ENCODE data around the gene CCL18. TPM values are rescaled to one million over a fixed set of nuclear protein-coding genes. Genes with fewer than 3 reads are reported as not detected.
"Not testable (repeated sequence)": the region's sequence is repeated elsewhere in the genome, so short reads cannot be mapped to it uniquely, and the experiment has no call there.

The CCL18 gene
- total RNA-seq, 2 experiments from 2014 or later: not detected

DNA sequence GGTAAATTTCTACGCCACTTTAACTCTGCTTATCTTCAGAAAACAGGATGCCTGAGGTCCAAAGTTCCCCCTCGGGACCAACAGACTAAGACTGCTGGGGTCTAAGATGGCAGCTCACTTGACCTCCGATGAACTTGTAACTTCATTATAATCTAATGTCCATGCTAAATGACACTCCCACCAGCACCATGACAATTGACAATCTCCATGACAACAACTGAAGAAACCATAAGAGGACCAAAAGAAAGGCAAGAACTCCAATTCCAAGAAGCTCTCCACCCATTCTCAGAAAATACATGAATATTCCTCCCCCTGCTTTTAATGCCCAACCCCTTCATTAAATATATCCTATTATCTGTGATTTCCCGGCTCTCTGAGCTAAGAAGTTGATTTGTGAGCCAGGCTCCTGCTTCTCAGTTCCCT, 47.0 kb downstream of the CCL18 start:
- no peaks in the 10 kb centered on the region for H3K9me2 ChIP-seq (ENCODE audit: insufficient read depth, low read length)
- ChIA-PET CTCF (ENCODE audit: unreplicated experiment) (no interaction called here), POLR2A (interaction anchor here (0.6 to 1.9 kb wide), 3 partner anchors 8 to 135 kb away, joined by 3 to 8 read pairs (median 3); no protein-coding TSS in a partner anchor)
- no peaks in the 10 kb centered on the region for H3K4me1 ChIP-seq (ENCODE audit: insufficient read depth, low read length, poor library complexity, severe bottlenecking)
- H3K4me3 ChIP-seq (ENCODE audit: low read depth, low read length, poor library complexity, severe bottlenecking): no peak overlapping the region
- H3K79me2 ChIP-seq (ENCODE audit: insufficient read depth, low read depth, low read length): no peaks in the 10 kb centered on the region
- BruUV-seq (replicated peaks): no TSS peak
- no peak for DNase-seq (ENCODE audit: low spot score)
- H3K36me3 ChIP-seq (ENCODE audit: insufficient read depth, low read length): no peaks in the 10 kb centered on the region
- H3K9me3 ChIP-seq (ENCODE audit: low read length): no peaks in the 10 kb centered on the region
- intact Hi-C loops (cut with micrococcal nuclease; ENCODE audit: unreplicated experiment): no loop called here
- no peak overlapping the region for H2AFZ ChIP-seq (ENCODE audit: low read length)
- H3K27ac ChIP-seq (ENCODE audit: low read depth, low read length, poor library complexity, severe bottlenecking): no peak overlapping the region
- no peaks in the 10 kb centered on the region for H4K20me1 ChIP-seq (ENCODE audit: insufficient read depth, low read length)
- H3K4me2 ChIP-seq (ENCODE audit: low read length): no peak overlapping the region
- TF ChIP-seq EZH2phosphoT487 (IDR thresholded peaks at IDR 0.05; ENCODE audit: borderline replicate concordance, low read depth, low read length): no peak
- TF ChIP-seq, protein P1, sequence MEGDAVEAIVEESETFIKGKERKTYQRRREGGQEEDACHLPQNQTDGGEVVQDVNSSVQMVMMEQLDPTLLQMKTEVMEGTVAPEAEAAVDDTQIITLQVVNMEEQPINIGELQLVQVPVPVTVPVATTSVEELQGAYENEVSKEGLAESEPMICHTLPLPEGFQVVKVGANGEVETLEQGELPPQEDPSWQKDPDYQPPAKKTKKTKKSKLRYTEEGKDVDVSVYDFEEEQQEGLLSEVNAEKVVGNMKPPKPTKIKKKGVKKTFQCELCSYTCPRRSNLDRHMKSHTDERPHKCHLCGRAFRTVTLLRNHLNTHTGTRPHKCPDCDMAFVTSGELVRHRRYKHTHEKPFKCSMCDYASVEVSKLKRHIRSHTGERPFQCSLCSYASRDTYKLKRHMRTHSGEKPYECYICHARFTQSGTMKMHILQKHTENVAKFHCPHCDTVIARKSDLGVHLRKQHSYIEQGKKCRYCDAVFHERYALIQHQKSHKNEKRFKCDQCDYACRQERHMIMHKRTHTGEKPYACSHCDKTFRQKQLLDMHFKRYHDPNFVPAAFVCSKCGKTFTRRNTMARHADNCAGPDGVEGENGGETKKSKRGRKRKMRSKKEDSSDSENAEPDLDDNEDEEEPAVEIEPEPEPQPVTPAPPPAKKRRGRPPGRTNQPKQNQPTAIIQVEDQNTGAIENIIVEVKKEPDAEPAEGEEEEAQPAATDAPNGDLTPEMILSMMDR (conservative IDR thresholded peaks at IDR 0.05; ENCODE audit: low read length): no peak

GRCh38 chr17:36112572-36112971, 48.5 kb downstream of the CCL18 start:
- ChIA-PET POLR2A (no interaction called here), CTCF (ENCODE audit: unreplicated experiment) (no interaction called here)
- BruUV-seq (replicated peaks): no TSS peak
- Histone ChIP-seq H3K4me2 (ENCODE audit: low read length) (no peak overlapping the region), H3K9me2 (ENCODE audit: insufficient read depth, low read length) (no peaks in the 10 kb centered on the region), H3K9me3 (ENCODE audit: low read length) (no peaks in the 10 kb centered on the region), H3K4me3 (ENCODE audit: low read depth, low read length, poor library complexity, severe bottlenecking) (no peak overlapping the region), H4K20me1 (ENCODE audit: insufficient read depth, low read length) (no peaks in the 10 kb centered on the region), H3K36me3 (ENCODE audit: insufficient read depth, low read length) (no peaks in the 10 kb centered on the region), H2AFZ (ENCODE audit: low read length) (no peak overlapping the region), H3K27ac (ENCODE audit: low read depth, low read length, poor library complexity, severe bottlenecking) (no peak overlapping the region), H3K4me1 (ENCODE audit: insufficient read depth, low read length, poor library complexity, severe bottlenecking) (no peaks in the 10 kb centered on the region), H3K79me2 (ENCODE audit: insufficient read depth, low read depth, low read length) (no peaks in the 10 kb centered on the region)
- intact Hi-C loops (cut with micrococcal nuclease; ENCODE audit: unreplicated experiment): loop anchor here (2.0 kb wide), 1 partner anchor 36 kb away; no protein-coding TSS in a partner anchor
- TF ChIP-seq, protein P1 (conservative IDR thresholded peaks at IDR 0.05; ENCODE audit: low read length): no peak
- no peak for TF ChIP-seq EZH2phosphoT487 (IDR thresholded peaks at IDR 0.05; ENCODE audit: borderline replicate concordance, low read depth, low read length)
- no peak for DNase-seq (ENCODE audit: low spot score)

GRCh38 chr17:36113131-36113530, 49.1 kb downstream of the CCL18 start:
- H3K36me3 ChIP-seq (ENCODE audit: insufficient read depth, low read length); H4K20me1 ChIP-seq (ENCODE audit: insufficient read depth, low read length); CTCF ChIA-PET (ENCODE audit: unreplicated experiment); BruUV-seq (replicated peaks); H3K4me3 ChIP-seq (ENCODE audit: low read depth, low read length, poor library complexity, severe bottlenecking); DNase-seq (ENCODE audit: low spot score); H3K9me3 ChIP-seq (ENCODE audit: low read length); H3K4me2 ChIP-seq (ENCODE audit: low read length); POLR2A ChIA-PET; H3K79me2 ChIP-seq (ENCODE audit: insufficient read depth, low read depth, low read length); H3K4me1 ChIP-seq (ENCODE audit: insufficient read depth, low read length, poor library complexity, severe bottlenecking); H3K27ac ChIP-seq (ENCODE audit: low read depth, low read length, poor library complexity, severe bottlenecking); H3K9me2 ChIP-seq (ENCODE audit: insufficient read depth, low read length); H2AFZ ChIP-seq (ENCODE audit: low read length): not testable (repeated sequence)
- intact Hi-C loops (cut with micrococcal nuclease; ENCODE audit: unreplicated experiment): loop anchor here (2.0 kb wide), 1 partner anchor 36 kb away; no protein-coding TSS in a partner anchor

DNA sequence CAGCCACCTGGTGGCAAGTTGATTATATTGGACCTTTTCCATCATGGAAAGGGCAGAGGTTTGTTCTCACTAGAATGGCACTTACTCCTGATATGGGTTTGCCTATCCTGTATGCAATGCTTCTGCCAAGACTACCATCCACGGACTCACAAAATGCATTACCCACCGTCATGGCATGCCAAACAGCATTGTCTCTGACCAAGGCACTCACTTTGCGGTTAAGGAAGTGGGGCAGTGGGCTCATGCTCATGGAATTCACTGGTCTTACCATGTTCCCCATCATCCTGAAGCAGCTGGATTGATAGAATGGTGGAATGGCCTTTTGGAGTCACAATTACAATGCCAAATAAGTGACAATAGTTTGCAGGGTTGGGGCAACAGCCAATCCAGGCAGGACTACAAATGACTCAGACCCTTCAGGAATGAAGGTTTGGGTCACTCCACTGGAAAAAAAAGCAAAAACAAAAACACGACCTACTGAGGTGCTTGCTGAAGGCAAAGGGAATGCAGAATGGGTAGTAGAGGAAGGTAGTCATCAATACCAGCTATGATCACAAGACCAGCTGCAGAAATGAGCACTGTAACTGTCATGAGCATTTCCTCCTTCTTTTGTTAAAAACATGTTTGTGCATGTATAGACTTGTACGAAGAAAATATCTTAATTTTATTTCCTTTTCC, 51.0 kb downstream of the CCL18 start:
- H3K4me1 ChIP-seq (ENCODE audit: insufficient read depth, low read length, poor library complexity, severe bottlenecking); H3K9me3 ChIP-seq (ENCODE audit: low read length); H3K79me2 ChIP-seq (ENCODE audit: insufficient read depth, low read depth, low read length); intact Hi-C loops (cut with micrococcal nuclease; ENCODE audit: unreplicated experiment); H3K27ac ChIP-seq (ENCODE audit: low read depth, low read length, poor library complexity, severe bottlenecking); H3K36me3 ChIP-seq (ENCODE audit: insufficient read depth, low read length); H3K4me3 ChIP-seq (ENCODE audit: low read depth, low read length, poor library complexity, severe bottlenecking); H3K4me2 ChIP-seq (ENCODE audit: low read length); H4K20me1 ChIP-seq (ENCODE audit: insufficient read depth, low read length); H2AFZ ChIP-seq (ENCODE audit: low read length); POLR2A ChIA-PET; H3K9me2 ChIP-seq (ENCODE audit: insufficient read depth, low read length); BruUV-seq (replicated peaks); CTCF ChIA-PET (ENCODE audit: unreplicated experiment); DNase-seq (ENCODE audit: low spot score): not testable (repeated sequence)

DNA sequence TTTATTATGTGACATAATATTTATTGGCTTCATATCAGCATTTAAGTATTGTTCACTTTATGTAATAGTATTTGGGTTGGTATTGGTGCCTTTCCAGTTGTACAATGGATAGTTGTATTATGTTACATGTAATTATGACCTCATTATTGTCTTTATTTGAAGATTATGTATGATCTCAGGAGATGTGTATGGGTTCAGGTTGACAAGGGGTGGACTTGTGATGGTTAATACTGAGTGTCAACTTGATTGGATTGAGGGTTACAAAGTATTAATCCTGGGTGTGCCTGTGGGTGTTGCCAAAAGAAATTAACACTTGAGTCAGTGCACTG, 51.5 kb downstream of the CCL18 start:
- POLR2A ChIA-PET; H3K36me3 ChIP-seq (ENCODE audit: insufficient read depth, low read length); intact Hi-C loops (cut with micrococcal nuclease; ENCODE audit: unreplicated experiment); CTCF ChIA-PET (ENCODE audit: unreplicated experiment); BruUV-seq (replicated peaks); H3K27ac ChIP-seq (ENCODE audit: low read depth, low read length, poor library complexity, severe bottlenecking); DNase-seq (ENCODE audit: low spot score); H3K4me3 ChIP-seq (ENCODE audit: low read depth, low read length, poor library complexity, severe bottlenecking); H3K79me2 ChIP-seq (ENCODE audit: insufficient read depth, low read depth, low read length); H3K4me2 ChIP-seq (ENCODE audit: low read length); H2AFZ ChIP-seq (ENCODE audit: low read length); H4K20me1 ChIP-seq (ENCODE audit: insufficient read depth, low read length); H3K9me2 ChIP-seq (ENCODE audit: insufficient read depth, low read length); H3K4me1 ChIP-seq (ENCODE audit: insufficient read depth, low read length, poor library complexity, severe bottlenecking); H3K9me3 ChIP-seq (ENCODE audit: low read length): not testable (repeated sequence)
